Suprapubic skin (tissue), 4 donors: Measurements from ENCODE around the gene LOXHD1. TPM values are rescaled to one million over a fixed set of nuclear protein-coding genes. Genes with fewer than 3 reads are reported as not detected.

Experiments used
- DNase-seq, 2 donors: peaks; one replicate each; pipeline ENCODE4 v3.0.0-alpha.2; 2019; ENCODE audit warnings: low spot score in 2 of 2
- H3K27ac ChIP-seq: fragments of 200-600 bp; sonication (generic); one replicate; pipeline ENCODE4 v1.5.1; 2019
- H3K27me3 ChIP-seq: fragments of 200-600 bp; sonication (generic); one replicate; pipeline ENCODE4 v1.5.1; 2019
- H3K36me3 ChIP-seq: fragments of 200-600 bp; sonication (generic); one replicate; pipeline ENCODE4 v1.5.1; 2019
- H3K4me1 ChIP-seq: fragments of 200-600 bp; sonication (generic); one replicate; pipeline ENCODE4 v1.5.1; 2019
- H3K4me3 ChIP-seq: fragments of 200-600 bp; sonication (generic); one replicate; pipeline ENCODE4 v1.5.1; 2019; ENCODE audit warnings: mild to moderate bottlenecking
- H3K9me3 ChIP-seq: fragments of 200-600 bp; sonication (generic); one replicate; pipeline ENCODE4 v1.5.1; 2019
- EP300 ChIP-seq: sonication (generic); formaldehyde crosslinking; IDR thresholded peaks from one replicate; pipeline ENCODE4 v1.6.1; 2017; ENCODE audit warnings: antibody characterized with exemption
- POLR2A ChIP-seq, 2 donors: fragments of 450-650 bp; IDR thresholded peaks; one replicate each; pipeline ENCODE4 v1.6.1; 2017; ENCODE audit warnings: antibody characterized with exemption in 2 of 2, mild to moderate bottlenecking in 2 of 2, moderate library complexity in 2 of 2
- POLR2AphosphoS5 ChIP-seq, 3 donors: sonication (generic); formaldehyde crosslinking; IDR thresholded peaks; one replicate each; pipeline ENCODE4 v1.6.1; 2017; ENCODE audit warnings: antibody characterized with exemption in 3 of 3
- WGBS: methylation state at CpG from one replicate; pipeline ENCODE4 v1.1.5; 2018; 5-methylcytosine and 5-hydroxymethylcytosine counted together
- total RNA-seq, 4 donors: library from RNA; depleted of rRNA; stranded (reverse); fragments of >200 nt; gene quantifications; one replicate each; pipeline ENCODE4 v1.1.0, GENCODE V29; 2016
- TF ChIP-seq, protein P1 (sequence below), 2 donors: fragments of 200-600 bp in 1 of 2; fragments of 450-650 bp in 1 of 2; sonication (generic) in 1 of 2; IDR thresholded peaks; one replicate each; pipeline ENCODE4 v1.5.1; 2016 to 2019; ENCODE audit warnings: antibody characterized with exemption in 2 of 2, mild to moderate bottlenecking in 1 of 2, moderate library complexity in 1 of 2

The LOXHD1 gene
- total RNA-seq, 4 donors from 2014 or later, result 0.16 to 0.30 (median 0.18) TPM; not detected in 1

DNA sequence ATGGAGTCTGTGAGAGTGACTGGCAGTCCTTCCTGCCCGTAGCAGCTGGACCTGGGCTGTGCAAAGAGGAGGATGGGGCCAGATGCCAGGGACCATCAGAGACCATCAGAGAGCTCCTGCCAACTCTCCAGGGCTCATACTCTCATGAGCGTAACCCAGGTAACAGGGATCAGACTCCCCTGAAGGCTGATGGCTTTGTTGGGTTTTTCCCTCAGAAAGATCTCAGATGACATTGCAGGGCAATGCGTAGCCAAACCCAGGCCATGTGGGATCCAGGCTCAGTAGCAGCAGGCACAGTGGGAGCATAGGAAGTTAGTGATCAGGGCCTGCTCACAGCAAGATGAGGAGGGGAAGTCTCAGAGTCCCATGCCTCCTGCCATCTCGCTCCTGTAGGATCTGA lies 218.0 kb downstream of the LOXHD1 start:
- DNase-seq, result no peak
- TF ChIP-seq POLR2AphosphoS5 (IDR thresholded peaks at IDR 0.05), result no peak
- TF ChIP-seq, protein P1, sequence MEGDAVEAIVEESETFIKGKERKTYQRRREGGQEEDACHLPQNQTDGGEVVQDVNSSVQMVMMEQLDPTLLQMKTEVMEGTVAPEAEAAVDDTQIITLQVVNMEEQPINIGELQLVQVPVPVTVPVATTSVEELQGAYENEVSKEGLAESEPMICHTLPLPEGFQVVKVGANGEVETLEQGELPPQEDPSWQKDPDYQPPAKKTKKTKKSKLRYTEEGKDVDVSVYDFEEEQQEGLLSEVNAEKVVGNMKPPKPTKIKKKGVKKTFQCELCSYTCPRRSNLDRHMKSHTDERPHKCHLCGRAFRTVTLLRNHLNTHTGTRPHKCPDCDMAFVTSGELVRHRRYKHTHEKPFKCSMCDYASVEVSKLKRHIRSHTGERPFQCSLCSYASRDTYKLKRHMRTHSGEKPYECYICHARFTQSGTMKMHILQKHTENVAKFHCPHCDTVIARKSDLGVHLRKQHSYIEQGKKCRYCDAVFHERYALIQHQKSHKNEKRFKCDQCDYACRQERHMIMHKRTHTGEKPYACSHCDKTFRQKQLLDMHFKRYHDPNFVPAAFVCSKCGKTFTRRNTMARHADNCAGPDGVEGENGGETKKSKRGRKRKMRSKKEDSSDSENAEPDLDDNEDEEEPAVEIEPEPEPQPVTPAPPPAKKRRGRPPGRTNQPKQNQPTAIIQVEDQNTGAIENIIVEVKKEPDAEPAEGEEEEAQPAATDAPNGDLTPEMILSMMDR (IDR thresholded peaks at IDR 0.05), result no peak
- TF ChIP-seq EP300, result no peak
- TF ChIP-seq POLR2A (IDR thresholded peaks at IDR 0.05), result no peak
- H3K9me3 ChIP-seq, result no peaks in the 10 kb centered on the region
- no peak overlapping the region for H3K4me3 ChIP-seq
- H3K36me3 ChIP-seq, result no peaks in the 10 kb centered on the region
- WGBS, result 100% methylated on average over 2 of the region's 4 CpGs
- H3K4me1 ChIP-seq, result no peaks in the 10 kb centered on the region
- no peaks in the 10 kb centered on the region for H3K27me3 ChIP-seq
- H3K27ac ChIP-seq, result no peak overlapping the region

DNA sequence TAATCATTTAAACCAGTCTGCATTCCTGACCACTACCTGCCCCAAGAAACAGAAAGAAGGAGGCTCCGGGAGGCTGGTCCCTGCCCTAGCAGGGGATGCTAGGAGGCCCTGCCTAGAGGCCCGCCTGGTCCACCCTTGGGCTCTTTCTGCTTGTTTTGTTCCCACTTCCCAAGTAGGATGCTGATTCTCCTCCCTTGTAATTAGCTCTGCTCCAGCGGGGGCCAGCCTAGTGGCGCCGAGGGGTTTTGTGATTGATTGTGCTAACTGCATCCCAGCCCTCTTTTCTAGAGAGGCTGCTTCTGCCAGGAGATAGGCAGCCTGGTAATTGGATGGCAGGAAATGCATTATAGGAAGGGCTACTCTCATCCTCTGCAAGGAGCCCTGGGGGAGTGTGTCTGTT lies 220.0 kb downstream of the LOXHD1 start:
- Histone ChIP-seq H3K27ac (no peak overlapping the region), H3K27me3 (peaks cover 3% of the 10 kb centered on the region), H3K4me3 (no peak overlapping the region), H3K9me3 (no peaks in the 10 kb centered on the region), H3K4me1 (no peaks in the 10 kb centered on the region), H3K36me3 (no peaks in the 10 kb centered on the region)
- TF ChIP-seq, protein P1 (IDR thresholded peaks at IDR 0.05), result no peak
- no peak for TF ChIP-seq POLR2A (IDR thresholded peaks at IDR 0.05)
- no peak for TF ChIP-seq EP300
- no peak for TF ChIP-seq POLR2AphosphoS5 (IDR thresholded peaks at IDR 0.05)
- DNase-seq, result no peak
- 95% methylated on average over 4 of the region's 5 CpGs for WGBS

DNA sequence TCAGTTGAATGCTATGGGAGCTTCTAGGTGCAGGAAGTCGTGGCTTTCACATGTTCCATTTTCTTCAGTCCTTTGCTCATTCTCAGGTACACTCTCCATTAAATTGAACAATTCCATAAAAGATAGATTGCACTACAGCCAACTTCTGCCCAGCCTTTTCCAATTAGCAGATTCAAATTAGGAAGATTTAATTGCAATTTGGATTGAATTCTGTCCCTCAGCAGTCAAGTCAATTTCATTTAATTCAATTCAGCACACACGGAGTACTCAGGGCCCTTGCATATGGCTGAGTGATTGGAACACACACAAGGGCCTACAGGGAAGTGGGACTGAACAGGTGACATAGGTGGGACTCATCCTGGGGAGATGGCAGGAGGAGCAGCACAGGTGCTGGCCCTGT lies 220.4 kb downstream of the LOXHD1 start:
- no peaks in the 10 kb centered on the region for H3K9me3 ChIP-seq
- no peak for TF ChIP-seq POLR2A (IDR thresholded peaks at IDR 0.05)
- TF ChIP-seq EP300, result no peak
- TF ChIP-seq, protein P1 (IDR thresholded peaks at IDR 0.05), result no peak
- no peak for TF ChIP-seq POLR2AphosphoS5 (IDR thresholded peaks at IDR 0.05)
- no peaks in the 10 kb centered on the region for H3K4me1 ChIP-seq
- H3K27me3 ChIP-seq, result peaks cover 3% of the 10 kb centered on the region
- no peaks in the 10 kb centered on the region for H3K36me3 ChIP-seq
- WGBS, result 73% methylated on average over 2 of the region's 2 CpGs
- H3K27ac ChIP-seq, result no peak overlapping the region
- H3K4me3 ChIP-seq, result no peak overlapping the region
- DNase-seq, result no peak

DNA sequence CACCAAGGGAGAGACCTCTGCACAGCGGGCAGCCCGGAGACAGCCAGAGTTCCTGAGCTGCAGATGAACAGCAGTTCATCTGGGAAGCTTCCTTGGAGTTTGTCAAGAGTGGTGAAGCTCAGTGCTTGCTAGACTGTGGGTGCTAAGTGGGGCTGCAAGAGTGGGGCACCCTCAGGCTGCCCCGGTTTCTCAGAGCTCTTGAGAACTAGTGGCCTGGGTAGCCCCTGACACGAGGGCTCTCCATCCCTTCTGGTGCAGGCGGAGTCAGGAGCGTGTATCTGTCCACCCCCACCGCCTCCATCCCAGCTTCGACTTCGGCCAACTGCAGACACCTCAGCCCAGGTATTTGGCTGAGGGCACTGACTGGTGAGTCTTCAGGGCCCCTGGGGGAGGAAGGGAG lies 222.0 kb downstream of the LOXHD1 start:
- H3K4me1 ChIP-seq, result no peaks in the 10 kb centered on the region
- H3K27me3 ChIP-seq, result peaks cover 3% of the 10 kb centered on the region
- H3K36me3 ChIP-seq, result no peaks in the 10 kb centered on the region
- WGBS, result 83% methylated on average over 9 of the region's 9 CpGs
- TF ChIP-seq EP300 (no peak), POLR2AphosphoS5 (IDR thresholded peaks at IDR 0.05) (no peak), POLR2A (IDR thresholded peaks at IDR 0.05) (no peak)
- TF ChIP-seq, protein P1 (IDR thresholded peaks at IDR 0.05), result no peak
- H3K4me3 ChIP-seq, result no peak overlapping the region
- no peaks in the 10 kb centered on the region for H3K9me3 ChIP-seq
- no peak for DNase-seq
- no peak overlapping the region for H3K27ac ChIP-seq

DNA sequence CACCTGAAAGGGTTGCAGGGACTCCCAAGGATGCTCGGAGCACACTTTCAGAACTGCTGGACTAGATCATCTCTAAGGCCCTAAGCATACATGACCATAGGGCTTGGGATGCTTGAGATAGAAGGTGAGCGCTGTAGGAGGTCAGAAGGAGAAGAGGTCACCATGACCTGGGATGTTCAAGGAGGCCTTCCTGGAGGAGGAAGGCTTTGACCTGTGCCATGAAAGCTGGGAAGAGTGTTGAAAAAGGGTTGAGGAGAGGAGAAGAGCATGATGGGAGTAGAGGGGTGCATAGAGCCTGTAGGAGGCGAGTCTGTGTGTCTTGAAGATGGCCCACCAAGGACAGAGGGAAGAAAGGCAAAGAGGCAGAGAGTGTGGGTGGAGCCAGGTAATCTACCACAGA lies 222.4 kb downstream of the LOXHD1 start:
- no peak for TF ChIP-seq POLR2A (IDR thresholded peaks at IDR 0.05)
- no peak for TF ChIP-seq POLR2AphosphoS5 (IDR thresholded peaks at IDR 0.05)
- no peak for TF ChIP-seq EP300
- TF ChIP-seq, protein P1 (IDR thresholded peaks at IDR 0.05), result no peak
- no peak for DNase-seq

More for the DNA sequence above, 222.4 kb downstream of the LOXHD1 start:
- Histone ChIP-seq H3K9me3 (no peaks in the 10 kb centered on the region), H3K4me3 (no peak overlapping the region), H3K36me3 (no peaks in the 10 kb centered on the region), H3K27ac (no peak overlapping the region), H3K4me1 (no peaks in the 10 kb centered on the region), H3K27me3 (peaks cover 3% of the 10 kb centered on the region)
- 92% methylated on average over 3 of the region's 3 CpGs for WGBS
